Astrocyte of the spinal cord (primary cell): ENCODE data around the gene SGIP1.

Source experiments
- DNase-seq: peaks from one replicate; pipeline ENCODE4 v3.0.0; 2011; ENCODE audit warnings: low read depth, low spot score
- H3K4me3 ChIP-seq: 2 replicates; pipeline ENCODE4 v1.5.1; 2011; ENCODE audit warnings: low read depth, mild to moderate bottlenecking, low read length, moderate library complexity
- in situ Hi-C: cut with HindIII; loops from 2 replicates; pipeline ENCODE4 v1.10.0; 2017; ENCODE audit warnings: low sequenced_read_pairs
- TF ChIP-seq, protein P1 (sequence below): IDR thresholded peaks from 2 replicates; pipeline ENCODE4 v1.5.1; 2012; ENCODE audit warnings: low read depth, mild to moderate bottlenecking, low read length, inconsistent platforms

The SGIP1 gene

DNA sequence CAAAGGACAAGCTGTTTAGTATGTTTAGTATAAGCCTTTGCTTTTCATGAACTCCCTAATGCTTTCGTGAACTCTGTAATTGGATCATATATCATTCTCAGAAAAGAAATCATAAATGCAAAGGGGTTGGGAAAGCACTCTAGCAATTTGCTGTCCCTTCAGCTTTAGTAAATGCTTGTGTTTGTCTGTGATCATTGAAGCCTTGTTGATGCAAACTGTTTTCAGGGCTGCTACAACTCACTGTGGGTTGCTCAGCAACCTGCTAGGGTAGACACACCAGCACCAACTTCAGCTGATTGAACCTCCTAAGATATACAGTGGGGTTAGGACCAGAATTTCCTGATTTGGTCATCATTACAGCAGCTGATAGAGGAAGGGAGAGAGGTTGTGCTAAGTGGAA lies 95.0 kb downstream of the SGIP1 start:
- DNase-seq, result no peak
- no peak overlapping the region for H3K4me3 ChIP-seq
- TF ChIP-seq, protein P1, sequence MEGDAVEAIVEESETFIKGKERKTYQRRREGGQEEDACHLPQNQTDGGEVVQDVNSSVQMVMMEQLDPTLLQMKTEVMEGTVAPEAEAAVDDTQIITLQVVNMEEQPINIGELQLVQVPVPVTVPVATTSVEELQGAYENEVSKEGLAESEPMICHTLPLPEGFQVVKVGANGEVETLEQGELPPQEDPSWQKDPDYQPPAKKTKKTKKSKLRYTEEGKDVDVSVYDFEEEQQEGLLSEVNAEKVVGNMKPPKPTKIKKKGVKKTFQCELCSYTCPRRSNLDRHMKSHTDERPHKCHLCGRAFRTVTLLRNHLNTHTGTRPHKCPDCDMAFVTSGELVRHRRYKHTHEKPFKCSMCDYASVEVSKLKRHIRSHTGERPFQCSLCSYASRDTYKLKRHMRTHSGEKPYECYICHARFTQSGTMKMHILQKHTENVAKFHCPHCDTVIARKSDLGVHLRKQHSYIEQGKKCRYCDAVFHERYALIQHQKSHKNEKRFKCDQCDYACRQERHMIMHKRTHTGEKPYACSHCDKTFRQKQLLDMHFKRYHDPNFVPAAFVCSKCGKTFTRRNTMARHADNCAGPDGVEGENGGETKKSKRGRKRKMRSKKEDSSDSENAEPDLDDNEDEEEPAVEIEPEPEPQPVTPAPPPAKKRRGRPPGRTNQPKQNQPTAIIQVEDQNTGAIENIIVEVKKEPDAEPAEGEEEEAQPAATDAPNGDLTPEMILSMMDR, result no peak
- in situ Hi-C loops, result no loop called here

- in situ Hi-C loops, result no loop called here
- DNase-seq, result no peak
- no peak overlapping the region for H3K4me3 ChIP-seq
- TF ChIP-seq, protein P1, result no peak
Observed at GRCh38 chr1:66633159-66633558, 99.2 kb downstream of the SGIP1 start.

DNA sequence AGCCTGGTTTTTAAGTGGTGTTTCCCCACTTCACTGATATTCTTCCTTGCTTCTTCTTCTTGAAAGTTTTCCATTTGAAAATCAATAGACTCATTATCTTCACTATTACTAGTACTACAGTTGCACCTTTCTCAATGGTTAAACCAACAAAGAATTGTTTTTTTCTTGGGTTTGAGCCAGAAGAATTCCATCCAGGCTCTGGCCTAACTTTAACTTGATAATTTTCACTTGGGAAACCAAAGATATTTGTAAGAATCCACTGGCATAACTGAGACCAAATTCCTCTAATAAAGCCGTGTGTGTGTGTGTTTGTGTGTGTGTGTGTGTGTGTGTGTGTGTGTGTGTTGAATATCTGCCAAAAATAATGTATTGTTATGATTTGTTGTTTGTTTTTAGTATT lies 103.2 kb downstream of the SGIP1 start:
- in situ Hi-C loops, result no loop called here
- no peak overlapping the region for H3K4me3 ChIP-seq
- TF ChIP-seq, protein P1, result no peak
- DNase-seq, result no peak

DNA sequence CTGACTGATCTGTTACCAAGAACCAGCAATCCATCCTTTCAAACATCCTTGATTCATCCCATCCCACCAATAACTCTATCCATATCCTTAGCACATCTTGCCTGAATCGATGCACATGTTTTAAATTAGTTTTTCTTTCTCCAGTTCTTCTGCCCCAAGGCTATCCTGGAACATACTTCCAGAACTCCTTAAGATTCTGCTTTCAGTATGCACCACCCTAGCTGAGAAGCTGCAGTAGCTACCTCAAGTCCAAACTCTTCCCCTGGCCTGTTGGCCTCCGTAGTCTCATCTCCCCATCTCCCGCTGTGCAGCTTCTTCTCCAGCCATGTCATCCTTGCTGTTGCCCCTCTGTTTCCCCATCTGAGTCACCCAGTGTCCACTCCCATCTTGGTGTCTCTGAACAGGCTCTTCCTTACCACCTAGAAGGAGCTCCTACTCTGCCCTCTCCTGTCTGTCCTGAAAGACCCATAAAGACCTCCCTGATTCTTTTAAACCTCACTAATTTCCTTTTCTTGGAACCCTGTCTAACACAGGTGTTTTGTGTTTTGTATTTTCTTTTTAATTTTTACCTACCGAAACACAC lies 108.0 kb downstream of the SGIP1 start:
- in situ Hi-C loops, result no loop called here
- H3K4me3 ChIP-seq, result no peak overlapping the region
- DNase-seq, result no peak
- TF ChIP-seq, protein P1, result no peak

GRCh38 chr1:66642992-66643391 lies 109.0 kb downstream of the SGIP1 start:
- no peak for DNase-seq
- H3K4me3 ChIP-seq, result no peak overlapping the region
- in situ Hi-C loops, result no loop called here
- TF ChIP-seq, protein P1, result no peak

DNA sequence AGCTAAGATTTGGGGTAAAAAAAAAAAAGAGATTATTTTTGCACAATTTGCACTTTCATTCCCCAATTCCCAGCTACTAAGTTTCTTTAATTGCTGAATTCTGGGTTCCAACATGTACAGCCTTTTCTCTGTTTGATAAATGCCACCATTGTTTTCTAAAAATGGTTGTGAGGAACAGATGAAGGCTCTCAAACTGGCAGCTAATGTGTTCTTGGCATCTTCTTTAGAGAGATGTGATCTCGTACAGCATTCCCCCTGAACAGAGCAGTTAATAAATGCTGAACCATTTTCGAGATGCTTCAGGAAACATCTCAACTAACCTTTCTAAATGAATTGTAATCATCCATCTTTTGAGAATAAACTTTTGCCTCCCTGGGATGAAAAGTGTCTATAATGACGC lies 110.4 kb downstream of the SGIP1 start:
- in situ Hi-C loops, result no loop called here
- TF ChIP-seq, protein P1, result no peak
- no peak for DNase-seq
- H3K4me3 ChIP-seq, result no peak overlapping the region
